ENCODE measurements around the gene PAX6.

DNA sequence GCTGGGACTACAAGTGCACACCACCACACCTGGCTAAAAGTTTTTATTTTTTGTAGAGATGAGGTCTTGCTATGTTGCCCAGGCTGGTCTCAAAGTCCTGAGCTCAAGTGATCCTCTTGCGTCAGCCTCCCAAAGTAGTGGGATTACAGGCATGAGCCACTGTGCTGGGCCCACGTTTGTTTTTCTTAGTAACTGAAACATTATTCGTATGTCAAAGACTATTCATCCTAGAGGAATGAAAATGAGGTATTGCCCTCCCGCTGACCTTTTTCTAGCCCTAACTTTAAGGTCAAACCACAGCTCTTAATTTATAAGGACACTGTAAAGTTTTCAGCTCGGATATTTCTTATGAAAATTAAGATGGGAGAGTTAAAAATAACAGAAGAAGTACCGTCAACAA is 33.2 kb upstream of the PAX6 start:
- TF ChIP-seq FOXM1 (IDR thresholded peaks at IDR 0.05; ENCODE audit: borderline replicate concordance, low read depth) = no peak
- TF ChIP-seq TAF1 (IDR thresholded peaks at IDR 0.05; ENCODE audit: low read depth) = no peak
- TF ChIP-seq TCF12 (IDR thresholded peaks at IDR 0.05; ENCODE audit: low read depth) = no peak
- TF ChIP-seq, protein P1, sequence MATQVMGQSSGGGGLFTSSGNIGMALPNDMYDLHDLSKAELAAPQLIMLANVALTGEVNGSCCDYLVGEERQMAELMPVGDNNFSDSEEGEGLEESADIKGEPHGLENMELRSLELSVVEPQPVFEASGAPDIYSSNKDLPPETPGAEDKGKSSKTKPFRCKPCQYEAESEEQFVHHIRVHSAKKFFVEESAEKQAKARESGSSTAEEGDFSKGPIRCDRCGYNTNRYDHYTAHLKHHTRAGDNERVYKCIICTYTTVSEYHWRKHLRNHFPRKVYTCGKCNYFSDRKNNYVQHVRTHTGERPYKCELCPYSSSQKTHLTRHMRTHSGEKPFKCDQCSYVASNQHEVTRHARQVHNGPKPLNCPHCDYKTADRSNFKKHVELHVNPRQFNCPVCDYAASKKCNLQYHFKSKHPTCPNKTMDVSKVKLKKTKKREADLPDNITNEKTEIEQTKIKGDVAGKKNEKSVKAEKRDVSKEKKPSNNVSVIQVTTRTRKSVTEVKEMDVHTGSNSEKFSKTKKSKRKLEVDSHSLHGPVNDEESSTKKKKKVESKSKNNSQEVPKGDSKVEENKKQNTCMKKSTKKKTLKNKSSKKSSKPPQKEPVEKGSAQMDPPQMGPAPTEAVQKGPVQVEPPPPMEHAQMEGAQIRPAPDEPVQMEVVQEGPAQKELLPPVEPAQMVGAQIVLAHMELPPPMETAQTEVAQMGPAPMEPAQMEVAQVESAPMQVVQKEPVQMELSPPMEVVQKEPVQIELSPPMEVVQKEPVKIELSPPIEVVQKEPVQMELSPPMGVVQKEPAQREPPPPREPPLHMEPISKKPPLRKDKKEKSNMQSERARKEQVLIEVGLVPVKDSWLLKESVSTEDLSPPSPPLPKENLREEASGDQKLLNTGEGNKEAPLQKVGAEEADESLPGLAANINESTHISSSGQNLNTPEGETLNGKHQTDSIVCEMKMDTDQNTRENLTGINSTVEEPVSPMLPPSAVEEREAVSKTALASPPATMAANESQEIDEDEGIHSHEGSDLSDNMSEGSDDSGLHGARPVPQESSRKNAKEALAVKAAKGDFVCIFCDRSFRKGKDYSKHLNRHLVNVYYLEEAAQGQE (IDR thresholded peaks at IDR 0.05; ENCODE audit: low read depth) = no peak
- no peak for TF ChIP-seq RAD21 (IDR thresholded peaks at IDR 0.05; ENCODE audit: low read depth)
- no peak for TF ChIP-seq CREB1 (IDR thresholded peaks at IDR 0.05; ENCODE audit: low read depth)
- no peak for TF ChIP-seq ZBTB7A (IDR thresholded peaks at IDR 0.05; ENCODE audit: low read depth)
- TF ChIP-seq, protein P2, sequence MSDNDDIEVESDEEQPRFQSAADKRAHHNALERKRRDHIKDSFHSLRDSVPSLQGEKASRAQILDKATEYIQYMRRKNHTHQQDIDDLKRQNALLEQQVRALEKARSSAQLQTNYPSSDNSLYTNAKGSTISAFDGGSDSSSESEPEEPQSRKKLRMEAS (IDR thresholded peaks at IDR 0.05) = no peak
